HL-60/S4 treated with phorbol 12-myristate 13-acetate at 8.2 ng/mL for 4 days and 3 days (cell line): ENCODE measurements around the gene PDP2.
"Not testable (repeated sequence)": the region's sequence is repeated elsewhere in the genome, so short reads cannot be mapped to it uniquely, and the experiment has no call there.

Experiments
- in situ Hi-C: fragments of 300-500 bp; cut with MboI; formaldehyde crosslinking; loops from 2 replicates; pipeline ENCODE4 v1.15.0; 2022; ENCODE audit warnings: low sequenced_read_pairs

Gene PDP2

DNA sequence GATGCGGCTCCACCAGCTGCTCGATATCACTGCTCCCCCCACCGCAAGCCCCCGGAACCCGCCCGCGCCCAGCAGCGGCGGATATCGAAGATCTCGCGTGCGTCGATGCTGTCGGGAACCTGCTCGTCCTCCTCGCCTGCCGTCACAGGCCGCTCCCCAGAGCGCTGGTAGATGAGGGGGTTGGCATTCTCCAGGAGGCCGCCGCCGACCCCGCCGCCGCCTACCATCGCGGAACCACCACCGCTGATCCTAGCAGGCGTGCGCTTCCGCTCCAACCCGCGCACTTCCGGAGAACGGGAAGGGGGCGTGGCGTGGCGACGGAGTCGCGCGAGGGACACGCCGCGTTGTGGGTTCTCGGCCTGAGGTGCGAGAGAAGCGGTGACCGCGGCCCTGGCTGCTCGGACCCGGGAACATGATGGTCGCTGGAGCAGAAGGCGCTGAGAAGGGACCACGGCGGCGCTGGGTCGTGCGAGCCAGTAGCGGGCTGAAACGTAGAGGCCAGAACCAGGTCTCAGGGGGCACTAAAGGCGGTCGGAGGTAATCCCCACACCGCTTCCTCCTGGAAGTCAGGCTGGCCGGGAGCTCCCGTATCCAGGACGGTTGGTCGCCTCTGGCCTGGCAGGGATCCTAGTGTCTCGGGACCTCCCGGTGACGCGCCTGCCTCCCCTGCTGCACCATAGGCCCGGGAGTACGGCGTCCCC, 54.0 kb downstream of the PDP2 start, which contains the start of gene CIAO2B:
CIAO2B (minus strand) TSS at position 265 of the 701 bp plus-strand sequence; CDS start at position 227, 38 bp downstream.
- in situ Hi-C loops: no loop called here

DNA sequence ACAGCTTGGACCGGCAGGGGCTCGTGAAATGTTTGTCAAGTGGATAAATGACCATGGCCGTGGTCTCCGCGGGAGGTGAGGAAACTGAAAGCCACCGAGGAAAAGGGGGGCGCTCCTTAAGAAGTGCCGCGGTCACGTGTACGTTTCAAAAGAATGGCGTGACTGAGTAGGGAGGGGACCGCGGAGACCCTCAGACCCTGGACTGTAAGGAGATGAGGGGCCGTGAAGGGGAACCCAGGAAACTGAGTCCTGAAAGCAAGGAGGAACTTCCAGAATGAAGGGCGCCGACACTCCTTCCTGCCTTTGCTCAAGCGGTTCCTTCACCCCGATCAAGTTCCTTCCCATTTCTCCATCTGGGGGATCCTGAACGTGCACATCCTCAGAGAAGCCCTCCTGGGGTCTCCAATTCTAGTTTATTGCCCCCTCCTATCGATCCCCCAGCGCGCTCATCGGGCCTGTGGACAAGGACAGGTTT, 54.6 kb downstream of the PDP2 start:
- in situ Hi-C loops: not testable (repeated sequence)

DNA sequence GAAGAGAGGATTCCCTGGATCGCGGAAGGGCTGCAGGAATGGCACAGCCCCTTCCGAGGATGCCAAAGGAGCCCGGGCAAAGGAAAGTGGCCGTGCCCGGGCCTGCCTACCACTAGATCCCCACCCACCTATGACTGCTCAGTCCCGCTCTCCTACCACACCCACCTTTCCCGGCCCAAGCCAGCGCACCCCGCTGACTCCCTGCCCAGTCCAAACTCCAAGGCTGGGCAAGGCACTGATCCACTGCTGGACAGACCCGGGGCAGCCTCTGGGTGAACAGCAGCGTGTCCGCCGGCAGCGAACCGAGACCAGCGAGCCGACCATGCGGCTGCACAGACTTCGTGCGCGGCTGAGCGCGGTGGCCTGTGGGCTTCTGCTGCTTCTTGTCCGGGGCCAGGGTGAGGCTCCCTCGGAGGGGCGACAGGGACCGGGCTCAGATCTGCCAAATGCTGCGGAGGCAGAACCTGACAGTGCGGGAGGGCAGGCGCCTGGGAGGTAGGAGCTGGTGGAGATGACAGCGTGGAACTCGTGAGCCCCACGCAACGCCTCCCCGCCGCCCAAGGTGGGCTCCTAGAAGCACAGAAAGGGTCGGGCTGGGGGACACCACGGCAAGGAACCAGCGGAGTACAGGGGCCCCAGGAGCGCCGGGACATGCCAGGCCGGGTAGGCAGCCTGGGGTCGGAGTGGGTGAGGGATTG, 55.1 kb downstream of the PDP2 start, which contains the start of gene CES2:
CES2 (plus strand) TSS at position 203 of the 698 bp plus-strand sequence; CDS start at position 323, 120 bp downstream.
- in situ Hi-C loops: no loop called here

DNA sequence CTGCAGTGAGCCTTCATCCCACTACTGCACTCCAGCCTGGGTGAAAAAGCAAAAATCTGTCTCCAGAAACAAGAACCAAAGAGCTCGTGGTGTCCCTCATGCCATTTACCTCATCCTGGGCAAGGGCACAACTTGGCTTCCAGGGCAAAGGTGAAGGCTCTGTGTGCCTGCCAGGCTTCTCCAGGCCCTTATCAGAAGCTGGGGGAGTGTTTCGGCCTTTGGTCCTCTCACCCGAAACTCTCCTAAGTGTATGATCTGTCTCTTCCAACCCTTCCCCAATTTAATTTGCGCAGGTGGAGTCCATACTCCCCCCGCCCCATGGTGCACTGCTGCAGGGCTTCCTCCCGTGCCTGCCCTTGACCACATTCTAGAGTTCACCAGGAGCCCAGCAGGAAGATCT, 56.1 kb downstream of the PDP2 start:
- in situ Hi-C loops: no loop called here

DNA sequence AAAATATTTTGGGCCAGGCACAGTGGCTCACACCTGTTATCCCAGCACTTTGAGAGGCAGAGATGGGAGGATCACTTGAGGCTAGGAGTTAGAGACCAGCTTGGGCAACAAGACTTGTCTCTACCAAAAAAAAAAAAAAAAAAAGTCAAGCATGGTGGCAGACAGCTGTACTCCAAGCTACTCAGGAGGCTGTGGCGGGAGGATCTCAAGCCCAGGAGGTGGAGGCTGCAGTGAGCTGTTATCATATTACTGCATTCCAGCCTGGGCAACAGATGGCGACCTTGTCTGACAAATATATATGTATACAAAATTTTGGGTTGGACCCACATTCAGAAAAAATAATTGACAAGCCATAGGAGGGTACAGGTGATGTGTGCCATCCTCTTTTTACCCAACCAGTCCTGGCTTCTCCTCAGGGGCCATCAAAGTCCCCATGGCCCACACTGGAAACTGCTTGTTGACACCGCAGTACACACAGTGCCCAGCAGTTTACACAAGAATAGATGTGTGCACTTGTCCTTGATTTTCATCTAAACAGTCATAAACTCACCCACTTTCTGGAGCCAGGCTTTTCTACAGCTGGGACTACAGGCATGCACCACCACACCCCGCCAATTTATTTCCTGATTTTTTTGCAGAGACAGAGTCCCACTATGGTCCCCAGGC, 56.7 kb downstream of the PDP2 start:
- in situ Hi-C loops: no loop called here

DNA sequence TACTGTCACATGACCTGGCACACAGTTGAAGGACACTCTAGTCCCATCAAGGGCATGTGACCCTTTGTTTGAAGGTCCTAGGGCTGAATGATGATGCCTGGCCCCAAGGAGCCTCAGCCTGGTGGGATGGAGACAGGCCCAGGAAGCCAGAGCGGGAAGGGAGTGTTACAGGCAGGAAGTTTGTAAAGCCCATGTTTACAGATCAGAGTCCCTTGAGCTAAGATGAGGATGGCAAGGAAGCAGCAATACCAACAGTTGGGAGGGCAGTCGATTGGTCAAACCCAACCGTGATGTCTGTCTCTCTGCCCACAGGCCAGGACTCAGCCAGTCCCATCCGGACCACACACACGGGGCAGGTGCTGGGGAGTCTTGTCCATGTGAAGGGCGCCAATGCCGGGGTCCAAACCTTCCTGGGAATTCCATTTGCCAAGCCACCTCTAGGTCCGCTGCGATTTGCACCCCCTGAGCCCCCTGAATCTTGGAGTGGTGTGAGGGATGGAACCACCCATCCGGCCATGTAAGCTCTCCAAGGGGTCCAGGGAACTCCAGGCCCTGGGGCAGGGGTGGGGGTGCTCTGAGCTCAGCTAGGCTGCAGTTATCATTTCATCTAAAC, 57.5 kb downstream of the PDP2 start:
- in situ Hi-C loops: no loop called here

DNA sequence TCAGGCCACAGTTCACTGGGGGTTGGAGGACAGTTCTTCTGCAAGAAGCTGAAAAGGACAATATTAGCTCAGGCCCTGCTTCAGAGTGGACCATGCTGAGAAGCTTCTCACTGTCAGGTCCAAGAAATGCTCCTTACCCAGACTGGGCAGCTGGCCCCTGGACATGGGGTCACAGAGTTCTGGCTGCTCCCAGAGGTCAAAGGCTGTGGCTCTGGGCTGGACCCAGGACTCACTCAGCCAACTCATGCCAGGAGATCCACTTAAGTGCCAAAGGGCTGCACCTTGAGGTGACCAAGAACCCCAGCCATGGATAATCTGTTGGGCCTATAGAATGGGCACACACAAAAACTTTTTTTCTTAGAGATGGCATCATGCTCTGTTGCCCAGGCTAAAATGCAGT, 59.1 kb downstream of the PDP2 start:
- in situ Hi-C loops: no loop called here

DNA sequence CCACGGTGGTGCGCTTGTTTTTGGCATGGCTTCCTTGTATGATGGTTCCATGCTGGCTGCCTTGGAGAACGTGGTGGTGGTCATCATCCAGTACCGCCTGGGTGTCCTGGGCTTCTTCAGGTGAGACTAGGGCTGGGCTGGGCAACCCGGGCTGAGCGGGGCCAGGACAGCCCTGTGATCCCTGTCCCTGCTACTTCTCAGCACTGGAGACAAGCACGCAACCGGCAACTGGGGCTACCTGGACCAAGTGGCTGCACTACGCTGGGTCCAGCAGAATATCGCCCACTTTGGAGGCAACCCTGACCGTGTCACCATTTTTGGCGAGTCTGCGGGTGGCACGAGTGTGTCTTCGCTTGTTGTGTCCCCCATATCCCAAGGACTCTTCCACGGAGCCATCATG, 59.9 kb downstream of the PDP2 start:
- in situ Hi-C loops: no loop called here
